Stimulated activated CD8-positive, alpha-beta memory T cell treated with anti-CD3 and anti-CD28 coated beads, Interleukin-2, amount 100 ng/mL, for 1 hour (primary cell): ENCODE data around the gene XCR1.
"Not testable (repeated sequence)": the region's sequence is repeated elsewhere in the genome, so short reads cannot be mapped to it uniquely, and the experiment has no call there.

Experiments
- DNase-seq, 2 donors: peaks; one replicate each; pipeline ENCODE4 v3.0.0-alpha.2; 2020; ENCODE audit warnings: low read depth in 2 of 2

XCR1 gene, protein sequence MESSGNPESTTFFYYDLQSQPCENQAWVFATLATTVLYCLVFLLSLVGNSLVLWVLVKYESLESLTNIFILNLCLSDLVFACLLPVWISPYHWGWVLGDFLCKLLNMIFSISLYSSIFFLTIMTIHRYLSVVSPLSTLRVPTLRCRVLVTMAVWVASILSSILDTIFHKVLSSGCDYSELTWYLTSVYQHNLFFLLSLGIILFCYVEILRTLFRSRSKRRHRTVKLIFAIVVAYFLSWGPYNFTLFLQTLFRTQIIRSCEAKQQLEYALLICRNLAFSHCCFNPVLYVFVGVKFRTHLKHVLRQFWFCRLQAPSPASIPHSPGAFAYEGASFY

DNA sequence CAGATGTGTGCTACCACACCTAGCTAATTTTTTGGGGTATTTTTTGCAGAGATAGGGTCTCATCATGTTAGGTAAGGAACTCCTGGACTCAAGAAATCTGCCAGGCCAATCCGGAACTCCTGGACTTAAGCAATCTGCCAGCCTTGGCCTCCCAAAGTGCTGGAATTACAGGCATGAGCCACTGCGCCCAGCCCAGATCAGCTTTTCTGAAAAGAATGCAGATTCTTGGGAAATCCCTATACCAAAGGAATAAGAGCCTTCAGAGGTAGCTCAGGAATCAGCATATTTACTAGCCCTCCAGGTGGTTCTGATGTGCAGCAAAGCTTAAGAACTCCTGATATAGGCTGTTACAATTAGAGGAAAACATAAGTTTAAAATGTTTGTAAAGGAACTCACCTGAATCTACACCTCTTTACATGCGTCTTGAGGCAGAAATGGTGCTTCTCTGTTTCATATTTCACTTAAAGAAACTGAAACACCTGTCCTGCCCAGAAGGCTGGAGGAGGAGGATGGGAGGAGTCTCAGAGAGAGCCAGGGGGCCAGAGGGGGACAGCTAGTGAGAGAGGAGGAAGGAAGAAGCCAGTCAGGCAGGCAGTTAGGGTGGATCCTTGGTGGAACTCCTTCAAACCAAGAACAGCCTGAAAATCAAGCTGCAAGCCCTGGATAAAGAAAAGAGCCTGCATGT is at the start of gene XCR1:
Gene XCR1, minus strand, starts transcription at position 463 of the 685 bp plus-strand sequence. CDS start 5,536 bp downstream, outside the sequence.
- DNase-seq = no peak

DNA sequence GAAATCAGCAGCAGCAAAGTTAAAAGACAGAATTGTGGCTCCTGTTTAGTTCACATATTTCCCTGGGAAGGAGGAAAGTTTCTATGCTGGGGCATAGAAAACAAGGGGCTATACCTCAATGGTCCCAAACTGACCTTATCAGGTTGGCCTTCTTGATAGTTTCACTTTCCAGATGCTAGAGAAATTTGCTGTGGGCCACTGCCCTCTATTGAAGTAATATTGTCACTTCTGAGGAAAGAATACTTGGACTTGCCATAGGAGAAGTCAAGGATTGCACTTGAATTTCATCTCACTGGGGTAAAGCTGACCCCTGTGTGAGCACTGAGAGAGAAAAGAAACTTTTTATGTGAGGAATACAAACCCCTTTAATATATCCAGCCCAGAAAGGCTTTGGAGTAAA is 49.3 kb upstream of the XCR1 start:
- DNase-seq = no peak

DNA sequence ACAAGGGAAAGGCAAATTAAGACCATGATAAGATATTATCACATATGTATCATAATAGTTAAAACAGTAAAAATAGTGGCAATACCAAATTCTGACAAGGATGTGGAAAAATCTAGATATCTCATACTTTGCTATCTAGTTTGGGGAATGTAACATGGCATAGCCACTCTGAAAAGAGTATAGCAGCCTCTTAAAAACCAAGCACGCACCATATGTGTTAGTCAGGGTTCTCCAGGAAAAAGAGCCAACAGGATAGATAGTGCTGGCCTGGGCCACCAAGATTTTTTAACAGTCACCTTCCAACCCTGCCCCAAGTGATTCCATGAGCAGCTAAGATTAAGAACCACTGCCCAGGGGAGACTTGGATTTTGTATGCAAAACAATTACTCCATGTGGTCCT is 48.5 kb upstream of the XCR1 start:
- DNase-seq = no peak

DNA sequence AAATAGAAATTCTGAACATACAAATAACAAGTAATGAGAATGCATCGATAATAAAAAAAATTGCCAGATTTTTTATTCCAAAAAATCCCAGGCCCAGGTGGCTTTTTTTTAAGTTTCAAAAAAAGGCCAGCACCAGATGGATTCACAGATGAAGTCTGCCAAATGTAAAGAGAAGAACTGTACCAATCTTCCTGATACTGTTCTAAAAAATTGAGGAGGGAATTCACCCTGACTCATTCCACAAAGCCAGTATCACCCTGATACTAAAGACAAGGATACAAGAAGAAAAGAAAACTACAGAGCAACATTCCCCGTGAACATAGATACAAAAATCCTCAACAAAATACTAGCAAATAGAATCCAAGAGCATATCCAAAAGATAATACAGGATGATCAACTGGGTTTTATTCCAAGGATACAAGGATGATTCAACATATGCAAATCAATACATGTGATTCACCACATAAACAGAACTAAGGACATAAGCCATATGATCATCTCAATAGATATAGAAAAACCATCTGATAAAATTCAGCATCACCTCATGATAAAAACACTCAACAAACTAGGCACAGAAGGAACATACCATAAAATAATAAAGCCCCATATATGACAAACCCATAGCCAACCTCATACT is 44.1 kb upstream of the XCR1 start:
- DNase-seq = no peak

DNA sequence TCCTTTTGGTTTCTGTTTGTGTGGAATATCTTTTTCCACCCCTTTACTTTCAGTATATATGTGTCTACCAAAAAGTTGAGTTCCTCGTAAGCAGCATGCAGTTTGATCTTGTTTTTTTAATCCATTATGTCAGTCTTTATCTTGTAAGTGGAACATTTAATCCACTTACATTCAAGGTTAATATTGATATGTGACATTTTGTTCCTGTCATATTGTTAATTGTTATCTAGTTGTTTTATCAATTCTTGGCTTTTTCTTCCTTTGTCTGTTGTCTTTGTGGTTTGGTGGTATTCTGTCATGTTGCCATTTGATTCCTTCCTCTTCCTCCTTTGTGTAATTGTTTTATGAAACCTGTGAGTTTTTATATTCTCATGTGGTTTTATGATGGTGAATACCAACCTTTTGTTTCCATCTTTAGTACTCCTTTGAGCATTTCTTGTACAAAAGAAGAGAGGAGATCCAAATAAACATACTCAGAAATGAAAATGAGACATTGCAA is 43.4 kb upstream of the XCR1 start:
- DNase-seq = no peak

DNA sequence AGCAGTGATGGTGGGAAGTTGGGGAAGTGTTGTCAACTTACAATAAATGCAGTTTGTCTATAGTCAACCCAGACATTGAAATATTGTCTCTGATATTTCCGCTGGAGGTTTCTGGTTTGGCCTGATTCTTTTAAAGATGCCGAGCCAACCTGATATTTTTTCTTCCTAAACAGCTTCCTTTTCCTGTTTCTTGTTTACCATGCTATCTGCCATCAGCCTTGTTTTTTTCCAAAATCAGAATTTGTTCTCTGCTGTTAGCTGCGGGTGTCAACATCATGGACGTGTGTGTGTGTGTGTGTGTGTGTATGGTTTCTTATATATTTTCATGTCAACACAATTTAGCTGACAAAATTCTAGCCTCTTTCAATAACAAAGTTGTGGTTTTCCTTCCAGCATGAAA is 41.2 kb upstream of the XCR1 start:
- DNase-seq = no peak

DNA sequence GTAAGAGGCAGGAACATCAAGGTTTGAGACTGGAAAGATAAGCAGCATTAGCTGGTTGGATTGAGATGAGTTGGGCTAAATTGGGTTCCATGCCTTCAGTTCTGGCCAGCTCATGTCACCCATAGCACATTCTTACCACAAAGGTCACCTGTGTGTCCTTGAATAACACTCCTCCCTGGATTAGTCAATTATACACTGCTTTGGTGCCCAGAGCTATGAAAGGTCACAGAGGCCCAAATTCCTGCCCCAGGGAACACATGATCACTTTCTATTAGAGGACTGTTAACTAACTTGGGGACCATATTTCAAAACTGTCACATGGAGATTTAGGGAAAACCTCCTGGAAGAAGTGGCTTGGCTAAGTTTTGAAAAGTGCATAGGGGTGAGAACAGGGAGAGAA is 40.1 kb upstream of the XCR1 start:
- no peak for DNase-seq

DNA sequence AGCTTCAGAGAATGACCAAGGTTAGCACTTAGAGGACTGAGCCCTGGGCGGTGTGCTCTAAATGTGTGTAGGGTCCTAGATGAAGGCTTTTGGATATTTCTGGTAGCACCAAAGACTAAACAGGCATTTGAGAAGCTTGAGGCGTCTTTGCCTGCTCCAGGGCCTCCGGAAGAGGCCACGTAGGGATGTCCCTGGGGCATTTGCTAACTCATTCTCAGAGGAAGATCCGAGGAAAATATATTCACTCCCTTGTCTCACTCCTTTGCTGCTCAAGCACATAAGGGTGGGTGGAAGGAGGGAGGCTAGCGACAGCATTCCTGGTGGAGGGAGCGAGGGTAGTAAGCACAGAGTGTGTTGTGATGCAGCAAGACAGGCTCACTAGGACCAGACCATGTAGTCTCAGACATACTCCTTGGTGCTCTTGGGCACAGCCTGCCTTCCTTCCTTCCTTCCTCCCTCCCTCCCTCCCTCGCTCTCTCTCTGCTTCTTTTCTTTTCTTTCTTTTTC is 38.5 kb upstream of the XCR1 start:
- DNase-seq = no peak

DNA sequence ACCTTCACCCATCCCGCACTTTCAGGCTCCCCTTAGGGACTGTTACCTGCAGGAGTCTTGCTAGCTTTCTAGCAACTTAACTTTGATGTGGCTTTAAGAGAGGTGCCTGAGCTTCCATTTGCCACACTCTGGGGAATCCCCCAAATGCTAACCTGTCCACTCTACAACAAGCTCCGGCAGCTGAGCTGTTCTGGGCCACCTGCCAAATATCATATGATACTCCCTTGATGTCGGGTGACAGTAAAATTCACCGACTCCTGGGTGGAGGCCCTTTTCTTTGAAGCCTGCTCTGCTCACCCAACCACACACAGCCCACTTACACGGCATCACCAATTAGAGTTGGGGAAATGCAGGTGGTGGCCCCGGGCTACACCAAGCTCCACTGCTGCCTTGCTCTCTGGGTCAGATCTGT is 38.0 kb upstream of the XCR1 start:
- DNase-seq = peak; percentile 51 to 63

DNA sequence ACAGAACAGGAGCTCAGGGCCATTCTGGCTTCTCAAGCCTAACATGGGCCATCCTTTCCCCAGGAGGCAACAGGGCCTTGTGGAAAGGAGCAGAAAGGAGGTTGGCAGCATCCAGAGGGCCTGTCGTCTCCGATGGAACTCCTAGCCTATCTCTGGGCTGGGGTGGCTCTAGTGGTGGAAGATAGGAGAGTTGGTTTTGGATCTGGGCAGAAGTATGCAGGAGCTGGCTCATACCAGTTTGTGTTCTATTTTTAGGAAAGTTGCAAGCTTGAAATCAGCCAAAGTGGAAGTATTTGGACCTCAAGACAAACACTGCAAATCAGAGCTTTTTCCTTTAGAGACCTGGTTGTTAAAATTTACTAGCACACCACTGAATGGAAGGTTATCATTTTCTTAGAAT is 35.4 kb upstream of the XCR1 start:
- no peak for DNase-seq

DNA sequence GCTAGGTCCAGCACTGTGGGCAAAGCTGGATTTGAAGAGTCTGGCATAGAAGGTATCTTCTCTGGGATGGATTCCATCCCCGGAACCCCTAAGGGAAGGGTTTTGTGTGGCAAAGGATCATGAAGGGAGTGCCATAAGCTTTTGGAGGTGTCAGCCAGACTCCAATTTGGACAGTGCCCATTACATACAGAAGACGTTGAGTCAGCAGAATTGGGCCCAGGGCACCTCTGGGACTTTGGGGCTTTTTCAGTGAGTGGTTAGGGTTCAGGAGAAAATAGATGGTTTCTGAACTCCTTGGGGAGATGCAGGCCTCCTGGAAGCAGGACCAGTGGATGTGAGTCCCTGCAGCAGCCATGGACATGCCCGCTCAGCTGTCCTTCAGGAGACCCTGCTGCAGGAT is 34.6 kb upstream of the XCR1 start:
- DNase-seq = no peak

DNA sequence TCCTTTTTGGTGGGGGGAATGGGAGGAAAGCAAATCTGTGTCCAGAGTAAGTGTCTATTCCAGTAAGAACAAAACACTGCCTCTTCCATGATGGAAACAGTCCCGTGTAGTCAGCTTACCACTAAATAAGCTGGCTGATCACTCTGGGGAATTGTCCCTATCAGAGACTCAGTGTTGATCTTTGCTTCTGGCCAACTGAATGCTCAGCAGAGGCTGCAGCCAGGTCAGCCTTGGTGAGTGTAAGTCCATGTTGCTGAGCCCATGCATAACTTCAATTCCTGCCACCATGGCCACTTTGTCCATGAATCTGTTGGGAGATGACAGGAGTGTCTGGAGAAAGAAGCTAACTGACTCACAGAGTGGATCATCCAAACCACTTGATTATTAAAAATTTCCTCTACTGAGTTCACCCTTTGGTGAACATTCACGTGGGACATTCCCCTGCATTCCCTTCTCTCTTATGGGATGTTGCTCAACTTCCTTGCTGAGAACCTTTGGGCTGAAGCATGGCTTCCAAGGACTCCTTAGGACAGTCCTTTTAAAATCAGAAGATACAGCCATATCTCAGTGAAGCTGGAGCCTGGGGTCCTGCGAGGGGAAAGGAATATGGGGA is 33.9 kb upstream of the XCR1 start:
- no peak for DNase-seq

DNA sequence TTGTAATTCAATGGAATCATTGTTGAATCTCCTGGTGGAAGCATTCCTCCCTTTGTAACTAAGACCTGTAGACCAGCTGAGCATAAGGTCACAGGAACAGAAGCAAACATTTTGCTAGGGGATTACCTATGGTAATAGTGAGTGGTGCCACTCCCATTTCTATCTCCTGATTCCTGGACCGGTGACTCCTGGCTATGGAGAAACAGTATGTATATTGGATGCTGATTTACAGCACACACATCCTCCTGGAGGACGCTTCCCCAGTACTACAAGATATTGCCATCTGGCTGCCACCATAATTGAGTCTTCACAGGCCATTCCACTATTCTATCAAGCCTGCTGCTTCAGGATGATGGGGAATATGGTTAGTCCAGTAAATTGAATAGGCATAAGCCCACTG is 33.3 kb upstream of the XCR1 start:
- no peak for DNase-seq

DNA sequence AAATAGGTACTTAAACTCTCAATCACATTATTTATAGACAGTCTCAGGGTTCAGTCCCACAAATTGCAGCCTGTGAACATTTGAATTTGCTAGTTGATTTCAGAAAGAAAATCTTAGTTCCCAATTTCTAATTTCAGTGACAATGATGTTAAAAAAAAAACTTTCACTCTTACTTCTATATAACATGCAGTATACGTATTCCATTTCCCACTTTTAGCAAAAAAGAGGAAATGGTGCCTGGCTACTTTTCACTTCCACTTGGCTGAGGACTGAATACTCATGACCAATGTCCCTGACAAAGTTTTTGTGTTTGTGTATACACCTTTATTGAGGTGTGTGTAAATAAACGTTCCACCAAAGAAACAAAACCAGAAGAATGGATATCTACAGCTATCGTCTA is 32.1 kb upstream of the XCR1 start:
- DNase-seq = no peak

DNA sequence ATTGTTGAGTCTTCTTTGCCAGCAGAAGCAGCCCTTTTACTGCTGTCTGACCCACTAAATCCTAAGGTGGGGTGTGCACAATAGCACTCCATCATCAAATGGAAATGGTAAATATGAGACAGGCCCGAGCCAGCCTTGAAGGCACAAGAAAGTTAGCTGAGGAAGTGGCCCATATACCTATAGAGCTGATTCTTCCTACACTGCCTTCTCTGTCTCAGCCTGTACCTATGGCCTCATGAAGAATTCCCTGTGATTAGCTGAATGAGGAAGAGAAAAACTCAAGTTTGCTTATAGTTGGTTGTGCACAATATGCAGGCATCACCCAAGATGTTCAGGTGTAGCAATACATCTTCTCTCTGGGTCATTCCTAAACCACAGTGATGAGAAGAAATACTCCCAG is 31.7 kb upstream of the XCR1 start:
- no peak for DNase-seq

DNA sequence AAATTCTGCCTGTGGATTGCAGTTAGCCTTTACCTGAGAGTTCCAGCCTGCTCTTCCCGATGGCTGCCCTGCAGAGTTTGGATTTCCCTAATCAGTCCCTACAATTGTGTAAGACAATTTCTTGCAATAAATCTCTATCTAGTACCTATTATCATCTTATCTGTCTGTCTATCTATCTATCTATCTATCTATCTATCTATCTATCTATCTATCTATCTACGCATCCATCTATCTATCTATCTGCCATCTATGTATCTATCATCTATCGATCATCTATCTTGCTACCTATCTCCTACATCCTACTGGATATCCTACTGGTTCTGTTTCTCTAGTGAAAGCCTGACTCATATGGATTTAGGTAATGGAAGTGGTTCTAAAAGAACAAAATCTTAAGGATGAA is 30.4 kb upstream of the XCR1 start:
- DNase-seq = no peak

DNA sequence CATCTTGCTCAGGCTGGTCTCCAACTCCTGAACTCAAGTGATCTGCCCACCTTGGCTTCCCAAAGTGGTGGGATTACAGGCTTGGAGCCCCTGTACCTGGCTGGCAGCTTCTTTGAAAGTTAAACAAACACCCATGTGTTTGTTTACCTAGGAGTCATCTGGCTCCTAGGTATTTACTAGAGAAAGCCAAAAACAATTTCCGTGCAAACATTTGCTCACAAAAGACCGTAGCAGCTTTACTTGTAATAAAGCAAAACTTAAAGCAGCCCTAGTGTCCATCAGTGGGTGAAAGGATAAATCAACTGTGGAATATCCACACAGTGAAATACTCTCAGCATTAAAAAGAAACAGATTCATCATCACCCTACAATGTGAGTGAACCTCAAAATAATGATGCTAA is 29.4 kb upstream of the XCR1 start:
- no peak for DNase-seq

DNA sequence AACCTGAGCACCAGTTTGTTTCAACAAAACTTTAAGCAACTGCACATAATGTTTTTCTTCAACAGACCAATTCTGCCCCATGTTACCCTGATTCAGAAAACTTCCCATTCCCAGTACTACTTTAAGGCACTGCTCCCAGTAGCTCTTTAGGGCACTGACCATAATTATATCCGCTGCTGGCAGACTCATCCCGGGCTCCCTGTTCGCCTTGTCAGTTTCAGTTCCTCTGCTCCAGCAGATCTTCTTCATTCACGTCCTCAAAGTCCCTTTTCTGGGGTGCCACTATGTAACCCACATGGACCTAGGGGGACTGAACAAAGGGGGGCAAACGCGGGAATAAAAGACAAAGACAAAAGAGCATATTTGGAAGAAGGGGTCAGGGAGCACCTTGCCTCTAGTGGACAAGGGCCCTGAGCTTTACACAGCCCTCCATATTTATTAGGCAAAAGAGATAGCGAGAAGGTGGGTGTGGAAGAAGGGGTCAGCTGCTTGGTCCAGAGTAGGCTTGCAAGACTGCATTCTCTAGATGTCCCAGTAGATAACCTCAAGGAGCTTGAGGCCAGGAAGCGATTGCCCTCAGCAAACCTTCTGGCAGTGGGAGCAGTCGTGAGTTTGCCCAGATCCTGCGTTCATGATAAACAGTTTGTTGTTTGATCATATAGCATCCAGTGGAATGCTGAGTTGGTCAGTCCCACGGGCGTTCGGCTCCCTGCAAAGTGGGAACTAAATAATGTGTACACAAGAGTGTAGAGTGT is 26.7 kb upstream of the XCR1 start:
- not testable (repeated sequence) for DNase-seq

DNA sequence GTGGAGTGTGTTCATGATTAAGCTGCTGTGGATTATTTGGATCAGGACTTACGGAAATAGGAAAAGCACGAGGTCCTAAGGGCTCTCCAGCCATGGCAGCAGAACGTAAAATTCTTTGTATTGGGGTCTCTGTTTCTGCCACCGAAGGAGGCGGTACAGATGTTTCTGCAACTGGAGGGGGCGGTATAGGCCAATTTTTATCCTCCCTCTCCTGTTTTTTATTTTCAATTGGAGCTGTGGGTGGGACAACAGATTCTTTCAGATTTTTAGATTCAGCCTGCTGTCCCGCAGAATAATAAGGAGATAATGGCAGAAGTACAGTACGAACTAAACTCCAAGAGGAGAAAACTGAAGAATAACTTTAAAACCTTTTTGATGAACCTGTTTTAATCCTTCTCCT is 26.0 kb upstream of the XCR1 start:
- not testable (repeated sequence) for DNase-seq

DNA sequence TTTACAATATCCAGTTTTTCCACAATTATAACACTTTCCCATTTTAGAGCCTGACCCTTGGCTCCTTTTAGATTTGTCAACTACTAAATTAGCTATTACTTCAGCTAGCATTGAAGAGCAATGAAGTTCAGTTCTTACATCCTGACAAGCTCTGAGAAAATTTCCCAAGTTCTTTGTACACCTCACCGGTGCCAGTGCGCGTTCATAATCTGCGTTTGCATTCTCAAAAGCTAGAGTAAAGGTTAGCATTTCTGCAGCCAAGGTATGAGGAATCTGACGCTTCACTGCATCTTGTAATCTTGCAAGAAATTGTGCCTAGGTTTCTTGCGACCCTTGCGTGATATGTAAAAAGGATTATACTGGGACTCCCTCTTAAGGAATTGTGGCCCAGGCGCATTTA is 25.2 kb upstream of the XCR1 start:
- DNase-seq = no peak

DNA sequence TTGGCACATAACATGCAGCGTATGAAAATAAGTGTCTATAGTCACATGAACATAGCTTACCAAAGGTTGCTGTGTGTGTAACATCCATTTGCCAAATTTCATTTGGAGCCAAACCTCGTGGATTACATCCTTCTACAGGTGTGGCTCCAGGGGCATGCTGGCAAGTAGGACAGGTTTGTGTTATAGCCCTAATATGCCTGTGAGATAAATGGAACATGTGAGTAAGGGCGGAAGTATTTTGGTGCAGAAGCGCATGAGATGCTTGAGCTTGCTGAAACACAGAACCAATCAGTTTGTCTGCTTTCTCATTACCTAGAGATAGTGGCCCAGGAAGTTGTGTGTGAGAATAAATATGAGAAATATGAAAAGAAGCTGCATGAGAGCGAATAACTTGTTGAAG is 21.8 kb upstream of the XCR1 start:
- no peak for DNase-seq

DNA sequence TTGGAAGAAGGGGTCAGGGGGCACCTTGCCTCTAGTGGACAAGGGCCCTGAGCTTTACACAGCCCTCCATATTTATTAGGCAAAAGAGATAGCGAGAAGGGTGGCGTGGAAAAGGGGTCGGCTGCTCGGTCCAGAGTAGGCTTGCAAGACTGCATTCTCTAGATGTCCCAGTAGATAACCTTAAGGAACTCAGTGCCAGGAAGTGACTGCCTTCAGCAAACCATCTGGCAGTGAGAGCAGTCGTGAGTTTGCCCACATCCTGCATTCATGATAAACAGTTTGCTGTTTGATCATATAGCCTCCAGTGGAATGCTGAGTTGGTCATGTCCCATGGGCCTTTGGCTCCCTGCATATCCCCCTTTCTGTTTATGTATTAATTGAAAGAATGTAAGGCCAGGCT is 18.9 kb upstream of the XCR1 start:
- peak in 1 of 2 donors; percentile 7 for DNase-seq
